ENCODE data around the gene YJEFN3.

The YJEFN3 gene

DNA sequence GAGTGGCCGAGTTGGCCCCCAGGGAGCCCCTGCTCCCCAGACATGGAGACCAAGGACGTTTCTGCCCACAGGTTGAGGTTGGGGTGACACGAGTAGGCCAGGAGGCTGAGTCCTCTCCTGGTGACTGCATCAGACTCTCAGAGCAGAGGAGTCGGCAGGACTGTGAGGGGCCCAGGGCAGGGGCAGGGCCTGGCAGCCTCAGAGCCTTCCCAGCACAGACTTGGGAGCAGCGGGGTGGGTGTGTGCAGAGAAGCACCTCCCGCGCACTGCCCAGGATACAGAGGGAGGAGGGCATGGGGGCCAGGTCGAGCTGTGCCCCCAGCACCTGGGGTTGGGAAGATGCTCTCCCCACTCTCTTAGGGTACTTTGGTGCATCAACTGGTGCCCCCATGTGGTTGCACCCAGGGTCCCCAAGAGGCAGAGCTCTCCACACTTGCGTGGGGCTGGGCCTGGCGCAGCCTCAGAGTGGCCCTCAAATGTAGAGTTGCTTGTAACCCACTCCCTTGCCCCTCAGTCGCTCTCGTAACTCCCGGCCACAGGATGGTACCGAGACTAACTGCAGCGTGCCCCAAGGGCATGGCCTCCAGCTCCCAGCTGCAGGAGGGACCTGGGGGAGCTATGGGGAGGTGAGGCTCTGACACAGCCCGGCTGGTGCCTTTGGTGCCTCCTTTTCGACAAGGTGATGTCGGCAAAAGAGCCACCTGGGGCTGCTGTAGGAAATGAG, 29.3 kb upstream of the YJEFN3 start:
- H3K4me3 ChIP-seq (ENCODE audit: low read depth, low read length) = no peak overlapping the region
- no peak for DNase-seq (ENCODE audit: low read depth)
- TF ChIP-seq, protein P1, sequence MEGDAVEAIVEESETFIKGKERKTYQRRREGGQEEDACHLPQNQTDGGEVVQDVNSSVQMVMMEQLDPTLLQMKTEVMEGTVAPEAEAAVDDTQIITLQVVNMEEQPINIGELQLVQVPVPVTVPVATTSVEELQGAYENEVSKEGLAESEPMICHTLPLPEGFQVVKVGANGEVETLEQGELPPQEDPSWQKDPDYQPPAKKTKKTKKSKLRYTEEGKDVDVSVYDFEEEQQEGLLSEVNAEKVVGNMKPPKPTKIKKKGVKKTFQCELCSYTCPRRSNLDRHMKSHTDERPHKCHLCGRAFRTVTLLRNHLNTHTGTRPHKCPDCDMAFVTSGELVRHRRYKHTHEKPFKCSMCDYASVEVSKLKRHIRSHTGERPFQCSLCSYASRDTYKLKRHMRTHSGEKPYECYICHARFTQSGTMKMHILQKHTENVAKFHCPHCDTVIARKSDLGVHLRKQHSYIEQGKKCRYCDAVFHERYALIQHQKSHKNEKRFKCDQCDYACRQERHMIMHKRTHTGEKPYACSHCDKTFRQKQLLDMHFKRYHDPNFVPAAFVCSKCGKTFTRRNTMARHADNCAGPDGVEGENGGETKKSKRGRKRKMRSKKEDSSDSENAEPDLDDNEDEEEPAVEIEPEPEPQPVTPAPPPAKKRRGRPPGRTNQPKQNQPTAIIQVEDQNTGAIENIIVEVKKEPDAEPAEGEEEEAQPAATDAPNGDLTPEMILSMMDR (IDR thresholded peaks at IDR 0.05; ENCODE audit: low read depth, low read length, missing control alignments) = no peak

DNA sequence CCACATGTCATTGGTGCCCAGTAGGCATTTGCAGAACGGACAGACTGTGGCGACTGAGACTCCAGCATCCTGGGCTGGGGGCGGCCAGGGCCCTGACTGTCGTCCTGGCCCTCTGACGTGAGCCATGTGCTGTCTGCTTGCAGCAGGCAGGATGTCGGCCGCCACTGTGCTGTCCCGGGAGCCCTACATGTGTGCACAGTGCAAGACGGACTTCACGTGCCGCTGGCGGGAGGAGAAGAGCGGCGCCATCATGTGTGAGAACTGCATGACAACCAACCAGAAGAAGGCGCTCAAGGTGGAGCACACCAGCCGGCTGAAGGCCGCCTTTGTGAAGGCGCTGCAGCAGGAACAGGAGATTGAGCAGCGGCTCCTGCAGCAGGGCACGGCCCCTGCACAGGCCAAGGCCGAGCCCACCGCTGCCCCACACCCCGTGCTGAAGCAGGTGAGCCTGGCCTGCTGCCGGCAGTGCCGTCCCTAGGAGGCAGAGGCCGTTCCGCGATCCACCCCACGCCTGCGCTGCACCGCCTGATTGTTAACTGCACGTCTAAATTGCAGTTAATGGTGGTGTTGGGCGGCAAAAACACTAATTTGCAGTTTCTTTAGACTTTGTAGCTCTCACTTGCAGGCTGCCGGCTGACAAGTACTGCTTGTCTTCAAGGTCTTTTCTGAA, 27.6 kb upstream of the YJEFN3 start:
- no peak overlapping the region for H3K4me3 ChIP-seq (ENCODE audit: low read depth, low read length)
- TF ChIP-seq, protein P1 (IDR thresholded peaks at IDR 0.05; ENCODE audit: low read depth, low read length, missing control alignments) = no peak
- DNase-seq (ENCODE audit: low read depth) = no peak

DNA sequence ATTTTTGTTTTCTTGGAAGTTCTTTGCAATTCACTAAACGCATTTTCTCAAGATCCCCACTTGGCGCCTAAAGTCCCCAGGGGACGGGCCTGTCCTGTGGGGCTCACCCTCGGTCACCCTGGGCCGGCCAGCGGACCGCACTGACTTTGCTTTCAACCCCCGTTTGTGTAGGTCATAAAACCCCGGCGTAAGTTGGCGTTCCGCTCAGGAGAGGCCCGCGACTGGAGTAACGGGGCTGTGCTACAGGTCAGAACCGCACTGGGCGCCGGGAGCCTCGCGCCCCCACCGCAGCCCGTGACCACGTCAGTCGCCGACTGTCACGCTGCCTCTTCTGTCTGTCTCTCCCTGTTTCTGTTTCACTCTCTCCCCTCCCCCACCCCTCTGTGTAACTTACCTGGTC, 26.9 kb upstream of the YJEFN3 start:
- TF ChIP-seq, protein P1 (IDR thresholded peaks at IDR 0.05; ENCODE audit: low read depth, low read length, missing control alignments) = no peak
- H3K4me3 ChIP-seq (ENCODE audit: low read depth, low read length) = no peak overlapping the region
- DNase-seq (ENCODE audit: low read depth) = no peak

DNA sequence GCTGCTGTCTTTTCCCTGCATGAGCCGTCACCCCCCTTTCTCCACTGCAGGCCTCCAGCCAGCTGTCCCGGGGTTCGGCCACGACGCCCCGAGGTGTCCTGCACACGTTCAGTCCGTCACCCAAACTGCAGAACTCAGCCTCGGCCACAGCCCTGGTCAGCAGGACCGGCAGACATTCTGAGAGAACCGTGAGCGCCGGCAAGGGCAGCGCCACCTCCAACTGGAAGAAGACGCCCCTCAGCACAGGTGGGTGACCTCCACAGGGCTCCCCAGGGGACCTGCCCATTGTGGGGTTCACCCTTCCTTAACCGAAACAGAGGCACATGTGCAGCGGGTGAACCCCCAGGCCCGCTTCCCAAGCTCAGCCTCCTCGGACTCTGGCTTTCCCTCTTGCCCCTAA, 26.4 kb upstream of the YJEFN3 start:
- H3K4me3 ChIP-seq (ENCODE audit: low read depth, low read length) = no peak overlapping the region
- DNase-seq (ENCODE audit: low read depth) = no peak
- TF ChIP-seq, protein P1 (IDR thresholded peaks at IDR 0.05; ENCODE audit: low read depth, low read length, missing control alignments) = no peak

DNA sequence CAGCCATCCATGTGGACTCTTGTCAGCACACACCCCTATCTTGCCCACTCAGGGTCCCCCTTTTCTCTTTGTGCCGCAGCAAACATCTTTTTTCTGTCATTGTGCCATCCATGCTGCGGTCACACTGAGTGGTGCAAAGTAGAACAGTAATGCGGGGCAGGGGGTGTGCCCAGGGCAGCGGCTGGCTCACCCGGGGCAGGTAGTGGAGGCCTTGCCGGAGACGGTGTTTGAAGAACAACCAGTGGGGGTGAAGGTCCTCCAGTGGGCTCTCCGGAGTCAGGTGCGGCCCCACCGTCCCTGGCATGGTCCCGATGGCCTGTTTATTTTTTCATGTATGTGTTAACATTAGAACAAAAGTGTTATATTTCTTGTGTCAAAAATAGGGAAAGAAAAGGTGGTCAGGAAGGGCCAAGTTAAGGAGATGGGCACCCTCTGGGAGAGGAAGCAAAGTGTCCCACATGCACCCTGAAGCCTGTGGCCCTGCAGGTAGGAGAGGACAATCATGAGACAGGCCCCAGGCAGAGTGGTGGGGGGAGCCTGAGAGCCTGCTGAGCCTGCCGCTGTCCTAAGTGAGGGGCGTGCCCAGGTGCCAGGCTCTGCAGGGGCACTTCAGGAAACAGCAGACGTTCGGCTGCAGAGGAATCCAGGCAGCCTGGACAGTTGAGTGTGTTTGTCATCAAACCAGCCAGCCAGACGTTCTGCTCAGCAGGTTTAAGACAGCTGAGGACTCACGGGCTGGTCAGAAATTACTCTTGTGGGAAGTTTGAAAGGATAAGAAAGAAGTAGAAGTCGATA, 25.7 kb upstream of the YJEFN3 start:
- no peak for DNase-seq (ENCODE audit: low read depth)
- H3K4me3 ChIP-seq (ENCODE audit: low read depth, low read length) = no peak overlapping the region
- TF ChIP-seq, protein P1 (IDR thresholded peaks at IDR 0.05; ENCODE audit: low read depth, low read length, missing control alignments) = no peak

DNA sequence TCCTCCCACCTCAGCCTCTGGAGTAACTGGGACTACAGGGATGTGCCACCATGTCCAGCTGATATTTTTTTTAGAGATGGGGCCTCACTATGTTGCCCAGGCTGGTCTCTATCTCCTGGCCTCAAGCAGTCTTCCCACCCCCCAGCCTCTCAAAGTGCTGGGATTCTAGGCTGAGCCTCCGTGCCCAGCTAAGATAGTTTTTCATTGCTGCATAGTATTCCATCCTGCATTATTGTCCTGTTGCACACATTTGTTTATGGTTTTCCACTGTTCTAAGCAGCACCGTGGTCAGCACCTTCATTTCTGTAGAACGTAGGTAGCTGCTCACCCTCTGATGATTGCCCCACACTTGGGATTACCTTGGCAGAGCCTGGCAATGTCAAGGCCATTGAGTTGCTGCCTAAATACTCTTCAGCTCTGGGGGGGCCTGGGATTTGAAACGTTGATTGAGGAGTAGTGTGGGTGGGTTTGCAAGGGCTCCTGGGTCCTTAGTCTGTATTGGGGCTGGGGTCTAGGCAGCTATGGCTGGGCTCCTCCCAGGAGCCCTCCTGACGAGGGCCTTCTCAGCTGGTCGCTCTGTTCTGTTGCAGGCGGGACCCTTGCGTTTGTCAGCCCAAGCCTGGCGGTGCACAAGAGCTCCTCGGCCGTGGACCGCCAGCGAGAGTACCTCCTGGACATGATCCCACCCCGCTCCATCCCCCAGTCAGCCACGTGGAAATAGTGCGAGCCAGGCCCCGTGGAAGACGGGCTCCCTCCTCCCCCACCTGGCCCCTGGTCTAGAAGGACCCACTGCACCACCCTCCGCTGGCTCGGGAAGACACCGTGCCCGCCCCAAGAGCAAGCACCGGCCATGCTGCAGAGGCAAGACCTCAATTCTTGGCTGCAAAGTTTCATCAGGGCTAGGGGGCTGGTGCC, 23.7 kb upstream of the YJEFN3 start:
- no peak for DNase-seq (ENCODE audit: low read depth)
- no peak overlapping the region for H3K4me3 ChIP-seq (ENCODE audit: low read depth, low read length)
- TF ChIP-seq, protein P1 (IDR thresholded peaks at IDR 0.05; ENCODE audit: low read depth, low read length, missing control alignments) = no peak
